ENCODE data around the gene BTG4. TPM values are rescaled to one million over a fixed set of nuclear protein-coding genes. Genes with fewer than 3 reads are reported as not detected.

The BTG4 gene
- total RNA-seq, 1 donor from 2014 or later: 0.50 TPM

GRCh38 chr11:111454561-111455192 lies 57.5 kb downstream of the BTG4 start:
- Histone ChIP-seq H3K9me3 (ENCODE audit: insufficient read depth, low read depth, low read length) (no peaks in the 10 kb centered on the region), H4K20me1 (ENCODE audit: insufficient read depth, low read length) (no peaks in the 10 kb centered on the region), H3K27me3 (ENCODE audit: insufficient read depth, low read length) (no peaks in the 10 kb centered on the region), H3K9ac (ENCODE audit: low read length) (peak overlapping the region; percentile 21), H3K27ac (ENCODE audit: low read depth, low read length) (no peak overlapping the region), H3K36me3 (ENCODE audit: insufficient read depth, low read length) (no peaks in the 10 kb centered on the region), H3K4me2 (ENCODE audit: low read length) (peak overlapping the region; percentile 28), H3K4me1 (ENCODE audit: insufficient read depth, low read length) (peaks cover 6% of the 10 kb centered on the region), H3K79me2 (ENCODE audit: insufficient read depth, low read length) (no peaks in the 10 kb centered on the region), H3K4me3 (ENCODE audit: insufficient read depth, low read depth, low read length) (no peak overlapping the region), H2AFZ (ENCODE audit: low read depth, low read length) (peak overlapping the region; percentile 76)
- peak overlapping the region; percentile 34 for H3K27ac Mint-ChIP-seq (ENCODE audit: unreplicated experiment)
- no peak overlapping the region for H3K4me3 Mint-ChIP-seq (ENCODE audit: unreplicated experiment)
- H3K27me3 Mint-ChIP-seq (ENCODE audit: low read depth, unreplicated experiment): peaks cover 33% of the 10 kb centered on the region
- DNase-seq (ENCODE audit: low read depth) (peak; percentile 34), FAIRE-seq (no peak)
- no peak for TF ChIP-seq CTCF (IDR thresholded peaks at IDR 0.05; ENCODE audit: insufficient read depth, low read depth, low read length)
- TF ChIP-seq EZH2 (IDR thresholded peaks at IDR 0.05; ENCODE audit: insufficient read depth, low read length): no peak
- peaks cover 7% of the 10 kb centered on the region for H3K4me1 Mint-ChIP-seq (ENCODE audit: low read depth, unreplicated experiment)
- peaks cover 5% of the 10 kb centered on the region for H3K36me3 Mint-ChIP-seq (ENCODE audit: low read depth, unreplicated experiment)
- no peaks in the 10 kb centered on the region for H3K9me3 Mint-ChIP-seq (ENCODE audit: unreplicated experiment)

- peaks cover 23% of the 10 kb centered on the region for H3K27me3 Mint-ChIP-seq (ENCODE audit: low read depth, unreplicated experiment)
- Histone ChIP-seq H3K27me3 (ENCODE audit: insufficient read depth, low read length) (no peaks in the 10 kb centered on the region), H3K79me2 (ENCODE audit: insufficient read depth, low read length) (no peaks in the 10 kb centered on the region), H3K4me3 (ENCODE audit: insufficient read depth, low read depth, low read length) (no peak overlapping the region), H3K4me2 (ENCODE audit: low read length) (no peak overlapping the region), H2AFZ (ENCODE audit: low read depth, low read length) (no peak overlapping the region), H3K9ac (ENCODE audit: low read length) (no peak overlapping the region), H4K20me1 (ENCODE audit: insufficient read depth, low read length) (no peaks in the 10 kb centered on the region), H3K27ac (ENCODE audit: low read depth, low read length) (no peak overlapping the region), H3K9me3 (ENCODE audit: insufficient read depth, low read depth, low read length) (no peaks in the 10 kb centered on the region), H3K36me3 (ENCODE audit: insufficient read depth, low read length) (no peaks in the 10 kb centered on the region), H3K4me1 (ENCODE audit: insufficient read depth, low read length) (peaks cover 6% of the 10 kb centered on the region)
- H3K4me1 Mint-ChIP-seq (ENCODE audit: low read depth, unreplicated experiment): peaks cover 7% of the 10 kb centered on the region
- TF ChIP-seq CTCF (IDR thresholded peaks at IDR 0.05; ENCODE audit: insufficient read depth, low read depth, low read length) (no peak), EZH2 (IDR thresholded peaks at IDR 0.05; ENCODE audit: insufficient read depth, low read length) (no peak)
- H3K9me3 Mint-ChIP-seq (ENCODE audit: unreplicated experiment): no peaks in the 10 kb centered on the region
- no peak for DNase-seq (ENCODE audit: low read depth)
- no peaks in the 10 kb centered on the region for H3K36me3 Mint-ChIP-seq (ENCODE audit: low read depth, unreplicated experiment)
- H3K4me3 Mint-ChIP-seq (ENCODE audit: unreplicated experiment): no peak overlapping the region
- no peak overlapping the region for H3K27ac Mint-ChIP-seq (ENCODE audit: unreplicated experiment)
- FAIRE-seq: no peak
Measured at GRCh38 chr11:111452817-111453552, 59.2 kb downstream of the BTG4 start.

GRCh38 chr11:111452146-111452545 lies 60.0 kb downstream of the BTG4 start:
- no peak overlapping the region for H3K4me2 ChIP-seq (ENCODE audit: low read length)
- H3K27me3 ChIP-seq (ENCODE audit: insufficient read depth, low read length): no peaks in the 10 kb centered on the region
- H3K27ac ChIP-seq (ENCODE audit: low read depth, low read length): no peak overlapping the region
- peaks cover 6% of the 10 kb centered on the region for H3K4me1 ChIP-seq (ENCODE audit: insufficient read depth, low read length)
- no peaks in the 10 kb centered on the region for H3K36me3 Mint-ChIP-seq (ENCODE audit: low read depth, unreplicated experiment)
- no peak overlapping the region for H3K4me3 ChIP-seq (ENCODE audit: insufficient read depth, low read depth, low read length)
- no peaks in the 10 kb centered on the region for H3K9me3 Mint-ChIP-seq (ENCODE audit: unreplicated experiment)
- H2AFZ ChIP-seq (ENCODE audit: low read depth, low read length): no peak overlapping the region
- H3K4me1 Mint-ChIP-seq (ENCODE audit: low read depth, unreplicated experiment): peaks cover 7% of the 10 kb centered on the region
- DNase-seq (ENCODE audit: low read depth) (peak; percentile 71), FAIRE-seq (peak; percentile 80)
- H3K4me3 Mint-ChIP-seq (ENCODE audit: unreplicated experiment): no peak overlapping the region
- H4K20me1 ChIP-seq (ENCODE audit: insufficient read depth, low read length): no peaks in the 10 kb centered on the region
- H3K27ac Mint-ChIP-seq (ENCODE audit: unreplicated experiment): no peak overlapping the region
- no peaks in the 10 kb centered on the region for H3K79me2 ChIP-seq (ENCODE audit: insufficient read depth, low read length)
- no peaks in the 10 kb centered on the region for H3K36me3 ChIP-seq (ENCODE audit: insufficient read depth, low read length)
- H3K9me3 ChIP-seq (ENCODE audit: insufficient read depth, low read depth, low read length): no peaks in the 10 kb centered on the region
- H3K9ac ChIP-seq (ENCODE audit: low read length): no peak overlapping the region
- peaks cover 24% of the 10 kb centered on the region for H3K27me3 Mint-ChIP-seq (ENCODE audit: low read depth, unreplicated experiment)
- TF ChIP-seq EZH2 (IDR thresholded peaks at IDR 0.05; ENCODE audit: insufficient read depth, low read length) (no peak), CTCF (IDR thresholded peaks at IDR 0.05; ENCODE audit: insufficient read depth, low read depth, low read length) (no peak)
